IPS DF 6.9 (cell line): ENCODE measurements around the gene PALLD.

Experiments used
- DNase-seq: peaks from one replicate; pipeline ENCODE4 v3.0.0-alpha.2; 2013; ENCODE audit warnings: low read depth, low spot score
- H3K27ac ChIP-seq: one replicate; pipeline ENCODE4 v1.5.1; 2013; ENCODE audit warnings: low read length, control low read depth
- H3K27me3 ChIP-seq: 2 replicates; pipeline ENCODE4 v1.6.1; 2013; ENCODE audit warnings: mild to moderate bottlenecking, low read length; ENCODE audit not compliant: control insufficient read depth, insufficient read depth
- H3K36me3 ChIP-seq: 2 replicates; pipeline ENCODE4 v1.6.1; 2013; ENCODE audit warnings: low read length; ENCODE audit not compliant: control insufficient read depth, insufficient read depth
- H3K4me1 ChIP-seq: 2 replicates; pipeline ENCODE4 v1.6.1; 2013; ENCODE audit warnings: low read length; ENCODE audit not compliant: control insufficient read depth, insufficient read depth
- H3K4me3 ChIP-seq: 2 replicates; pipeline ENCODE4 v1.5.1; 2013; ENCODE audit warnings: mild to moderate bottlenecking, low read length
- H3K9me3 ChIP-seq: 2 replicates; pipeline ENCODE4 v1.6.1; 2013; ENCODE audit warnings: low read length, inconsistent platforms; ENCODE audit not compliant: control insufficient read depth, insufficient read depth
- WGBS: extraction: QIAGEN DNeasy Blood & Tissue Kit; methylation state at CpG from one replicate; pipeline ENCODE4 v1.1.7; 2013; ENCODE audit warnings: mixed read lengths, missing lambda C conversion rate; ENCODE audit not compliant: insufficient read length, insufficient coverage; 5-methylcytosine and 5-hydroxymethylcytosine counted together

The PALLD gene

GRCh38 chr4:168716406-168717129 lies 219.7 kb downstream of the PALLD start:
- H3K36me3 ChIP-seq: no peaks in the 10 kb centered on the region
- no peak overlapping the region for H3K4me3 ChIP-seq
- WGBS: 100% methylated on average over 2 of the region's 3 CpGs
- DNase-seq: no peak
- peaks cover 2% of the 10 kb centered on the region; the same call in 1 of the 2 replicates for H3K27me3 ChIP-seq
- H3K4me1 ChIP-seq: no peaks in the 10 kb centered on the region
- H3K9me3 ChIP-seq: no peaks in the 10 kb centered on the region
- no peak overlapping the region for H3K27ac ChIP-seq

GRCh38 chr4:168717847-168718246 lies 221.0 kb downstream of the PALLD start:
- Histone ChIP-seq H3K4me1 (no peaks in the 10 kb centered on the region), H3K9me3 (no peaks in the 10 kb centered on the region), H3K4me3 (no peak overlapping the region), H3K27me3 (peaks cover 2% of the 10 kb centered on the region; the same call in 1 of the 2 replicates), H3K36me3 (no peaks in the 10 kb centered on the region), H3K27ac (no peak overlapping the region)
- DNase-seq: no peak
- WGBS: no CpG with 5 or more reads among the region's 3 CpGs

DNA sequence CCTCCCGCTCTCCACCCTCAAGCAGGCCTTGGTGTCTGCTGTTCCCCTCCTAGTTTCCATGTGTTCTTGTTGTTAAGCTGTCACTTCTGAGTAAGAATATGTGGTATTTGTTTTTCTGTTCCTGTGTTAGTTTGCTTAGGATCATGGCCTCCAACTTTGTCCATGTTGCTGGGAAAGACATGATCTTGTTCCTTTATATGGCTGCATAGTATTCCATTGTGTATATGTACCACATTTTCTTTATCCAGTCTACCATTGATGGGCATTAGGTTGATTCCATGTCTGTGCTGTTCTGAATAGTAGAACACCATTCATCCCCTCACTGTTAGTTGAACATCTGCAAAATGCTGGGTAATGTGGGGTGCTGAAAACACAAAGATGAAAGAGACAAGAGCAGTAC lies 222.9 kb downstream of the PALLD start:
- Histone ChIP-seq H3K4me3 (no peak overlapping the region), H3K4me1 (no peaks in the 10 kb centered on the region), H3K36me3 (no peaks in the 10 kb centered on the region), H3K27me3 (peaks cover 2% of the 10 kb centered on the region; the same call in 1 of the 2 replicates), H3K9me3 (no peaks in the 10 kb centered on the region), H3K27ac (no peak overlapping the region)
- no CpG with 5 or more reads among the region's 1 CpG for WGBS
- DNase-seq: no peak

DNA sequence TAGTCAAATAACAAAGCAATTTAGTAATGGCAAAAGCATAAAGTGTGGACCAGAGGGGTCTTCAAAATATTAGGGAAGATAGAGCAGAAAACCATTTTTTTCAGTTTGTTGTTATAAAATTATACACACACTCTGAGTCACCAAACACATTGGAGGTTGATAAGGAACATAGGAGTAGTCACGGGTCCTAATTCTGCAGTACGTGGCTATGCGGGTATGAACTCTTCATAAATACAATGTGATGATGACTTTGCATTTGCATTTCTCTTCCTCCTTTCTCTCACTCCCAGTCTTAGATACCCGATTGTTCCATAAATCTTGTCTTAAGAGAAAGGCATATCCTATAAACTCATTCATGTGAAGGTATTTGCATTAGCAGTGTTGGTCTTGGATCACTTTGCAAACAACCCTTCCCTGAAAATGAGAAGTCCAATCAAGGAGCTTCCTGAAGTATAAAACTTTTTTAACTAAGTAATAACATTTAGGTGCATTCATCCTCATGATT lies 223.6 kb downstream of the PALLD start:
- Histone ChIP-seq H3K27me3 (no peaks in the 10 kb centered on the region), H3K36me3 (no peaks in the 10 kb centered on the region), H3K27ac (no peak overlapping the region)

GRCh38 chr4:168722391-168722790 lies 225.5 kb downstream of the PALLD start:
- no peak overlapping the region for H3K27ac ChIP-seq
- no CpG with 5 or more reads among the region's 2 CpGs for WGBS
- no peak for DNase-seq
- H3K4me1 ChIP-seq: no peaks in the 10 kb centered on the region
- no peaks in the 10 kb centered on the region for H3K36me3 ChIP-seq
- H3K4me3 ChIP-seq: no peak overlapping the region
- no peaks in the 10 kb centered on the region for H3K9me3 ChIP-seq
- no peaks in the 10 kb centered on the region for H3K27me3 ChIP-seq

More for the DNA sequence above, 223.6 kb downstream of the PALLD start:
- H3K4me3 ChIP-seq: no peak overlapping the region
- H3K9me3 ChIP-seq: no peaks in the 10 kb centered on the region
- no CpG with 5 or more reads among the region's 4 CpGs for WGBS
- DNase-seq: no peak
- H3K4me1 ChIP-seq: no peaks in the 10 kb centered on the region

GRCh38 chr4:168723020-168723419 lies 226.2 kb downstream of the PALLD start:
- no peak for DNase-seq
- no CpG with 5 or more reads among the region's 3 CpGs for WGBS
- H3K4me3 ChIP-seq: no peak overlapping the region

GRCh38 chr4:168723569-168723968 lies 226.7 kb downstream of the PALLD start:
- H3K4me1 ChIP-seq: no peaks in the 10 kb centered on the region
- H3K36me3 ChIP-seq: no peaks in the 10 kb centered on the region
- no CpG with 5 or more reads among the region's 4 CpGs for WGBS
- H3K9me3 ChIP-seq: no peaks in the 10 kb centered on the region
- no peaks in the 10 kb centered on the region for H3K27me3 ChIP-seq
- no peak overlapping the region for H3K27ac ChIP-seq
- no peak for DNase-seq
- H3K4me3 ChIP-seq: no peak overlapping the region

More at GRCh38 chr4:168723020-168723419, 226.2 kb downstream of the PALLD start:
- Histone ChIP-seq H3K9me3 (no peaks in the 10 kb centered on the region), H3K4me1 (no peaks in the 10 kb centered on the region), H3K36me3 (no peaks in the 10 kb centered on the region), H3K27ac (no peak overlapping the region), H3K27me3 (no peaks in the 10 kb centered on the region)

GRCh38 chr4:168724243-168724642 lies 227.4 kb downstream of the PALLD start:
- Histone ChIP-seq H3K27ac (no peak overlapping the region), H3K27me3 (no peaks in the 10 kb centered on the region), H3K36me3 (no peaks in the 10 kb centered on the region), H3K9me3 (no peaks in the 10 kb centered on the region), H3K4me3 (no peak overlapping the region), H3K4me1 (no peaks in the 10 kb centered on the region)
- no peak for DNase-seq

DNA sequence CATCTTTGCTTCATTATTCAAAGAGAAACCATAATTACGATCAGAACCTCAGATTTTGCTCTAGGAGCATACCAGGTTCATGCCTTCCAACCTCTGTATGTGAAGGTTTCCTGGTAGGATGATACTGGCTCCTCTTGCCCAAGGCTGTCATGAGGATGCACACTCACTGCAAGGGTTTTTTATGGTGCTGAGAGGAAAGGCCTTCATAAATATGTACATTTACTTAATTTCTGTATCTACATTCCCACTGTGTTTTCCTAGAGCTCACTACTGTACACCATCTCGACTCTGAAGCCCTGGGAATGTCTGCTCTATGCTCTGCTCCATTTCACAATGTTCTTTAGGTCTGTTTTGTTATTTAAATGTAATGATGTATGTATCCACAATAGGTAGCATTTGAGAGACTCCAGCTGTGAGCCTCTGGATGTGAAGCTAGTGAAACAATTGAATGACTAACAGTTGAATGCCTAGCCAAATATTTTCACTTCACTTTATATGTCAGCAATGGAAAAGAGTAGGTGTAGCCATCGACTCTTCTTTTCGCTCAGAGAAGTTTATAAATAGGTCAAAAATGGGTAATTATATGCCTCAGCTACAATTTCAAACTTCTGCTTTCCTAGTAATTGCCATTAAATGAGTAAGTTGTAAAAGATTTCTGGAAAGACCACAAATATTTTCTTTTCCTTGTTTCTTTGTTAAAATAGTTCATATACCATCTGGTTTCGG lies 228.0 kb downstream of the PALLD start:
- H3K4me1 ChIP-seq: no peaks in the 10 kb centered on the region
- H3K27ac ChIP-seq: no peak overlapping the region
- H3K27me3 ChIP-seq: no peaks in the 10 kb centered on the region
- no peak overlapping the region for H3K4me3 ChIP-seq
- WGBS: no CpG with 5 or more reads among the region's 5 CpGs
- DNase-seq: no peak
- no peaks in the 10 kb centered on the region for H3K9me3 ChIP-seq
- no peaks in the 10 kb centered on the region for H3K36me3 ChIP-seq

DNA sequence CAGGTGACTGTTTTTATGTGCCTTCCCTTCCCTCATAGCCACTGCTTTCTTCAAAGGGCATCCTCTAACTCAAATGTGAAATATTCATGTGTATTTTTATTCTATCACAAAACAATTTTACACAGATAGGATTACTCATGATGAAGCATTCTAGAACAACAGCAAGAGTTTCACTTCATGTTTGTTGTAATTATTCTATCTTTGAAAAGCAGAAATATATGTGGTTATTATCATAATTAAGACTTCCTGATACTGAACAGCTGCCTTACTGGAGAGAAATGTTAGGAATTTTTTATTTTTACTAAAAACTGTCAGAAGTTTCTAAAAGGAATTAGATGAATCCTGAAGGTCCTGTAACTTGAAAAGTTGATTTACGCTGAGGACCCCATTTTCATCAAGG lies 229.1 kb downstream of the PALLD start:
- Histone ChIP-seq H3K4me1 (no peaks in the 10 kb centered on the region), H3K4me3 (no peak overlapping the region), H3K9me3 (no peaks in the 10 kb centered on the region), H3K27me3 (no peaks in the 10 kb centered on the region), H3K27ac (no peak overlapping the region), H3K36me3 (no peaks in the 10 kb centered on the region)
- no peak for DNase-seq
- no CpG with 5 or more reads among the region's 1 CpG for WGBS
